H1 (cell line): ENCODE data around the gene NKAIN2. TPM values are rescaled to one million over a fixed set of nuclear protein-coding genes. Genes with fewer than 3 reads are reported as not detected.

Experiments
- CTCF ChIA-PET: fragments of 300-600 bp; sonication (Branson Sonifier 250); formaldehyde crosslinking; loops from one replicate; lab custom pipeline; 2021; ENCODE audit not compliant: partially characterized antibody; lab: Charles Lee
- POLR2A ChIA-PET: fragments of 300-600 bp; sonication (Branson Sonifier 250); formaldehyde crosslinking; loops from one replicate; lab custom pipeline; 2021; ENCODE audit warnings: inconsistent platforms; ENCODE audit not compliant: partially characterized antibody; lab: Charles Lee
- DNase-seq, 2 experiments: peaks; one replicate each; pipeline versions ENCODE4 v3.0.0 to v3.0.0-alpha.2; 2010 to 2022; ENCODE audit warnings: low spot score in 2 of 2, low read depth in 1 of 2, mixed read lengths in 1 of 2
- FAIRE-seq: peaks from 2 replicates; lab custom pipeline; 2011; peaks lifted over from hg19 to GRCh38; lab: Jason Lieb, UNC
- H2AFZ ChIP-seq: 2 replicates; pipeline ENCODE4 v1.8.1; 2012; ENCODE audit warnings: low read length, inconsistent platforms
- H2AK5ac ChIP-seq: 2 replicates; pipeline ENCODE4 v1.6.1; 2013; ENCODE audit warnings: low read depth, low read length
- H2BK120ac ChIP-seq: replicated peaks from 2 replicates; pipeline ENCODE3; 2013; ENCODE audit warnings: low read depth, low read length, inconsistent platforms
- H2BK12ac ChIP-seq: 2 replicates; pipeline ENCODE4 v1.6.1; 2013; ENCODE audit warnings: low read depth, low read length
- H2BK15ac ChIP-seq: 2 replicates; pipeline ENCODE4 v1.6.1; 2013; ENCODE audit warnings: low read length
- H2BK20ac ChIP-seq: 2 replicates; pipeline ENCODE4 v1.6.1; 2013; ENCODE audit warnings: low read length
- H2BK5ac ChIP-seq: 2 replicates; pipeline ENCODE4 v1.6.1; 2013; ENCODE audit warnings: low read depth, low read length
- H3K14ac ChIP-seq: 2 replicates; pipeline ENCODE4 v1.6.1; 2013; ENCODE audit warnings: inconsistent platforms; ENCODE audit not compliant: insufficient read length
- H3K18ac ChIP-seq: 2 replicates; pipeline ENCODE4 v1.6.1; 2013; ENCODE audit warnings: low read length; ENCODE audit errors: extremely low read depth
- H3K23ac ChIP-seq: 2 replicates; pipeline ENCODE4 v1.6.1; 2013; ENCODE audit warnings: inconsistent platforms; ENCODE audit not compliant: insufficient read length
- H3K23me2 ChIP-seq: 2 replicates; pipeline ENCODE4 v1.6.1; 2013; ENCODE audit warnings: low read depth, low read length
- H3K27ac ChIP-seq: 2 replicates; pipeline ENCODE4 v1.6.1; 2011; ENCODE audit warnings: low read depth, low read length, inconsistent platforms
- H3K27me3 ChIP-seq, 4 experiments: replicated peaks in 1 of 4; 1 replicate in 1 of 4; 2 replicates in 3 of 4; pipeline versions ENCODE4 v1.6.1 to v1.8.1; 2011 to 2013; ENCODE audit warnings: low read length in 3 of 4, mild to moderate bottlenecking in 3 of 4, inconsistent platforms in 2 of 4, mixed read lengths in 2 of 4, moderate library complexity in 1 of 4; ENCODE audit not compliant: control insufficient read depth in 3 of 4, insufficient read depth in 3 of 4; ENCODE audit errors: extremely low read depth in 1 of 4
- H3K36me3 ChIP-seq, 4 experiments: 2 replicates each; pipeline versions ENCODE4 v1.6.1 to v1.8.1; 2011 to 2013; ENCODE audit warnings: mild to moderate bottlenecking in 4 of 4, low read length in 3 of 4, moderate library complexity in 2 of 4, control low read depth in 1 of 4, inconsistent platforms in 1 of 4; ENCODE audit not compliant: insufficient read depth in 4 of 4, control insufficient read depth in 2 of 4
- H3K4ac ChIP-seq: replicated peaks from 2 replicates; pipeline ENCODE3; 2013; ENCODE audit warnings: low read length, low read depth, mixed read lengths, inconsistent platforms; ENCODE audit not compliant: insufficient read length
- H3K4me1 ChIP-seq, 4 experiments: replicated peaks in 1 of 4; 1 replicate in 1 of 4; 2 replicates in 3 of 4; pipeline versions ENCODE4 v1.6.1 to v1.8.1; 2011 to 2013; ENCODE audit warnings: low read length in 3 of 4, inconsistent platforms in 2 of 4, mixed read lengths in 1 of 4; ENCODE audit not compliant: insufficient read depth in 4 of 4, control insufficient read depth in 3 of 4
- H3K4me2 ChIP-seq, 2 experiments: 2 replicates each; pipeline versions ENCODE4 v1.6.1 to v1.8.1; 2011 to 2013; ENCODE audit warnings: low read depth in 2 of 2, low read length in 2 of 2, control low read depth in 1 of 2, inconsistent platforms in 1 of 2, mild to moderate bottlenecking in 1 of 2; ENCODE audit not compliant: insufficient read depth in 1 of 2
- H3K4me3 ChIP-seq, 4 experiments: fragments of 200-600, 300-600 bp in 1 of 4; sonication (generic), shearing (Covaris generic), sonication (Bioruptor Twin) in 1 of 4; 2 replicates each; pipeline versions ENCODE4 v1.5.1 to v1.8.1; 2011 to 2016; ENCODE audit warnings: low read length in 4 of 4, low read depth in 3 of 4, control low read depth in 2 of 4, inconsistent platforms in 2 of 4, mild to moderate bottlenecking in 2 of 4, mixed read lengths in 1 of 4, moderate library complexity in 1 of 4; ENCODE audit not compliant: insufficient read depth in 2 of 4; ENCODE audit errors: extremely low read depth in 1 of 4
- H3K56ac ChIP-seq: replicated peaks from 2 replicates; pipeline ENCODE3; 2013; ENCODE audit warnings: low read depth, mild to moderate bottlenecking, mixed read lengths, low read length, inconsistent platforms; ENCODE audit not compliant: insufficient read length
- H3K79me1 ChIP-seq: 2 replicates; pipeline ENCODE4 v1.6.1; 2013; ENCODE audit warnings: low read depth, low read length, control low read depth
- H3K79me2 ChIP-seq, 2 experiments: 2 replicates each; pipeline versions ENCODE4 v1.6.1 to v1.8.1; 2012 to 2013; ENCODE audit warnings: low read length in 2 of 2, mild to moderate bottlenecking in 2 of 2, inconsistent platforms in 1 of 2; ENCODE audit not compliant: insufficient read depth in 2 of 2, control insufficient read depth in 1 of 2
- H3K9ac ChIP-seq, 4 experiments: replicated peaks in 1 of 4; 1 replicate in 1 of 4; 2 replicates in 3 of 4; pipeline versions ENCODE4 v1.6.1 to v1.8.1; 2011 to 2013; ENCODE audit warnings: low read depth in 3 of 4, low read length in 3 of 4, control low read depth in 2 of 4, mild to moderate bottlenecking in 2 of 4, moderate library complexity in 2 of 4, inconsistent platforms in 1 of 4; ENCODE audit errors: extremely low read depth in 1 of 4
- H3K9me3 ChIP-seq, 2 experiments: 2 replicates each; pipeline versions ENCODE4 v1.6.1 to v1.8.1; 2012 to 2013; ENCODE audit warnings: mild to moderate bottlenecking in 2 of 2, moderate library complexity in 2 of 2, control low read depth in 1 of 2, inconsistent platforms in 1 of 2, low read depth in 1 of 2, low read length in 1 of 2, mixed read lengths in 1 of 2; ENCODE audit not compliant: insufficient read depth in 2 of 2
- H4K20me1 ChIP-seq, 2 experiments: replicated peaks in 1 of 2; 2 replicates each; pipeline versions ENCODE3 to v1.8.1; 2011 to 2013; ENCODE audit warnings: inconsistent platforms in 2 of 2, low read length in 2 of 2, mild to moderate bottlenecking in 1 of 2; ENCODE audit not compliant: insufficient read depth in 2 of 2, control insufficient read depth in 1 of 2
- H4K5ac ChIP-seq: 2 replicates; pipeline ENCODE4 v1.6.1; 2013; ENCODE audit warnings: low read length, low read depth, mixed read lengths, inconsistent platforms; ENCODE audit not compliant: insufficient read length
- H4K8ac ChIP-seq: 2 replicates; pipeline ENCODE4 v1.8.0; 2013; ENCODE audit warnings: mild to moderate bottlenecking, moderate library complexity, low read length, inconsistent platforms; ENCODE audit not compliant: insufficient read depth; ENCODE audit errors: extremely low read depth
- H4K91ac ChIP-seq: replicated peaks from 2 replicates; pipeline ENCODE3; 2013; ENCODE audit warnings: low read length, mixed read lengths, inconsistent platforms; ENCODE audit not compliant: insufficient read length
- WGBS, 2 experiments: shearing (Covaris generic) in 1 of 2; methylation state at CpG; one replicate each; pipeline versions ENCODE4 v1.1.6 to v1.1.7; 2013 to 2015; ENCODE audit warnings: low lambda C conversion rate in 2 of 2, mixed read lengths in 2 of 2, inconsistent platforms in 1 of 2, low coverage in 1 of 2, missing lambda C conversion rate in 1 of 2; ENCODE audit not compliant: insufficient replicate concordance in 2 of 2, insufficient coverage in 1 of 2, insufficient read length in 1 of 2; ENCODE audit errors: extremely low coverage in 1 of 2, missing lambda C conversion rate in 1 of 2; 5-methylcytosine and 5-hydroxymethylcytosine counted together
- polyA plus RNA-seq, 7 experiments: library from polyadenylated mRNA; depleted of rRNA in 3 of 7; stranded (reverse) in 5 of 7; unstranded in 2 of 7; fragments of >200 nt in 5 of 7; fragments of 200-250 nt in 2 of 7; gene quantifications; 1 replicate in 5 of 7; 2 replicates in 1 of 7; 4 replicates in 1 of 7; pipeline versions ENCODE4 v1.2.1 to v1.2.3, GENCODE V29; 2011 to 2013; ENCODE audit warnings: missing spikeins in 2 of 7, mixed read lengths in 2 of 7
- total RNA-seq: library from RNA; stranded (reverse); fragmentation: NEBNext Ultra II Directional; extraction: Animal tissue kit (Norgen Biotek cat#: 25700); gene quantifications from 2 replicates; pipeline ENCODE4 v1.2.1, GENCODE V29; 2021

The NKAIN2 gene
- total and polyA plus RNA-seq, 2 of the 8 experiments (the other 6 are each of a cell fraction or from before 2014, with no cell fraction given), result 0.20 to 0.34 TPM

DNA sequence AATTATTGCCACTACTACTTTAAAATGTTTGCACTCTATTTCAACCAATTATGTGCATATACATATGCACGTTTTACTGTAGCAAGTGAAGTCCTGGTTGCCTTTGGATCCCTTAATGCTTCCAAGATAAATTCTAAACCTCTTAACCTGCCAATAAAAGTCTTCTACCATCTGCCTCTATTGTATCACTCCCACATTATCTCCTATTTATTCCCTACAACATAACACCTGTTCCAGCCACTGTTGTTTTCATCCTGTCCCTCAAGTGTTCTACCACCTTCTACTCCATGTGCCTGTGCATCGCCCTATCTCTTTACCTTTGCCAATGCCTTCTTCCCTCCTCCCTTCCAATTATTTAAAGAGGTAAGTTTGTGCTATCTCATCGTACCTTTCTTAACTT, 659.6 kb downstream of the NKAIN2 start:
- Histone ChIP-seq H3K79me2 (no peaks in the 10 kb centered on the region), H2BK120ac (no peak overlapping the region), H3K14ac (no peak overlapping the region), H3K79me1 (no peaks in the 10 kb centered on the region), H2AK5ac (no peak overlapping the region), H2BK20ac (no peak overlapping the region), H3K27me3 (peaks cover 0 to 1% (median 0%) of the 10 kb centered on the region in 4 experiments; a peak in 1 of 7 replicates), H3K4me2 (no peak overlapping the region), H2AFZ (no peak overlapping the region), H2BK5ac (no peak overlapping the region), H3K23ac (no peak overlapping the region), H4K91ac (no peak overlapping the region), H2BK15ac (no peak overlapping the region), H3K56ac (no peak overlapping the region), H3K18ac (no peak overlapping the region), H3K4ac (no peak overlapping the region), H3K9ac (no peak overlapping the region), H4K5ac (no peak overlapping the region), H3K36me3 (no peaks in the 10 kb centered on the region), H2BK12ac (no peak overlapping the region), H4K20me1 (no peaks in the 10 kb centered on the region), H3K23me2 (no peaks in the 10 kb centered on the region), H3K9me3 (no peaks in the 10 kb centered on the region), H3K4me1 (no peaks in the 10 kb centered on the region), H3K27ac (no peak overlapping the region), H4K8ac (no peak overlapping the region), H3K4me3 (no peak overlapping the region)
- DNase-seq, result no peak
- ChIA-PET CTCF (no interaction called here), POLR2A (no interaction called here)
- WGBS, 2 experiments, result 83% methylated on average over 3 of the region's 3 CpGs; no CpG with 5 or more reads in 1 of the 2 experiments
- FAIRE-seq, result no peak
